ENCODE results near the gene GLT1D1.
"Not testable (repeated sequence)": the region's sequence is repeated elsewhere in the genome, so short reads cannot be mapped to it uniquely, and the experiment has no call there.

The GLT1D1 gene

DNA sequence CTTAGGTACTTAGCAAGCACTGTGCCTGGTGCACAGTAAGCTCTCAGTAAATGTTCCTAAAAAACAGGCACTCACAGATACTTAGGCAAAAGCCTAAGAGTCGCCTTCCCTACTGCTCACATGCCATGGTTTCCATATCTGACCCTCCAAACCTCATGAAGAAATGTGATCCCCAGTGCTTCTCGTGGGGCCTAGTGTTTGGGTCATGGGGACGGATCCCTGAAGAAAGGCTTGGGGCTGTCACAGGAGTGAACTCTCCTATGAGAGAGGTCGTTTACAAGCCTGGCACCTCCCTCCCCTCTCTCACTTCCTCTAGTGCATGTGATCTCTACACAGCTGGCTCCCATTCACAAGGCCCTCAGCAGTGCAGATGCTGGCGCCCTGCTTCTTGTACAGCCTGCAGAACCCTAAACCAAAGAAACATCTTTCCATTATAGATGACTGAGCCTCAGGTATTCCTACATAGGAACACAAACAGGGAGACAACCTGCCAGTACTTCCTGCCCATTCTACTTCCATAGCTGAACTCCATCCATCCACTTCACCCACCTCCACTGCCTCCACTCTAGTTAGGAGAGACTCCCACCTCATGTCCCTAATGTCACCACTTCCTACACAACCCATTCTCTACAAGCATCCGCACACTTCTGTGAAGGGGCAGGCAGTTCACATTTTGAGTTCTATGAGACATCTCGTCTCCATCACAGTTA lies 32.4 kb upstream of the GLT1D1 start:
- FAIRE-seq = no peak

GRCh38 chr12:128823216-128823915 lies 29.9 kb upstream of the GLT1D1 start:
- FAIRE-seq = no peak

- FAIRE-seq = no peak
Measured at GRCh38 chr12:128823916-128824839, 29.1 kb upstream of the GLT1D1 start, which contains the start of gene SLC15A4. SLC15A4 (minus strand) TSS chr12:128823958; CDS start chr12:128823943, 15 bp downstream.

GRCh38 chr12:128825835-128826234 lies 27.4 kb upstream of the GLT1D1 start:
- no peak for FAIRE-seq

DNA sequence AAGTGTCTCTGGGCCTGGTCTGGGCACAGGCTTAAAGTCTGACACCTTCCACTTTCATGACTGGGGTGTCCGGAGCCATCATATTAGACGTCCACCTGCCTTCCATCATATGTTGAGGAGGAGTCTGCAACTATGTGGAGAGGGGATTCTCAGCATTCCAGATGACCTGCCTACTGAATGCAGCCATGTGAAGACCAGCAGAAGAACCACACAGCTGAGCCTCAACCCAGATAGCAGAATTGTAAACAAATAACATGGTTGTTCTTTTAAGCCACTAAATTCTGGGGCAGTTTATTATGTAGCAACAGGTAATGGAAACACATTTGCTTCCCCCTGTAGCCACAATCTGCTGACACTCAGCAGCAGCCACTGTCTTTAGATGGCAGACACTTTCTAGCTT lies 25.6 kb upstream of the GLT1D1 start:
- FAIRE-seq = no peak

GRCh38 chr12:128829861-128830504 lies 23.3 kb upstream of the GLT1D1 start:
- no peak for FAIRE-seq

- FAIRE-seq = no peak
Measured at GRCh38 chr12:128830505-128830893, 22.8 kb upstream of the GLT1D1 start.

DNA sequence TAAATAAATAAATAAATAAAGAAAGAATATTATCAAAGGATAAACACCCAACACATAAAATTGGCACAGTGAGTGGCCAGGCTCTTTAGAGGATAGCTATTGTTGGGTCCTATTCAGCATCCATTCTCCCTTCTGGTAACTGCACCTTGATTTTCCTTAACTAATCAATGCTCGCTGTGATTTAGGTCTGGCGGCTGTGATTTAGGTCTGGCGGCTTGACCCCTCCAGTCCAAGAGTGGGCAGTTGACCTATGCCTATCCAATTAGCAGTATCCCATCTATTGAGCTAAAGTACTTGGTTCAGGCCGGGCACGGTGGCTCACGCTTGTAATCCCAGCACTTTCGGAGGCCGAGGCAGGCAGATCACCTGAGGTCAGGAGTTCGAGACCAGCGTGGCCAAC lies 19.9 kb upstream of the GLT1D1 start:
- FAIRE-seq = no peak

GRCh38 chr12:128839885-128840284 lies 13.4 kb upstream of the GLT1D1 start:
- FAIRE-seq = not testable (repeated sequence)

- no peak for FAIRE-seq
Measured at GRCh38 chr12:128840862-128841468, 12.3 kb upstream of the GLT1D1 start.

DNA sequence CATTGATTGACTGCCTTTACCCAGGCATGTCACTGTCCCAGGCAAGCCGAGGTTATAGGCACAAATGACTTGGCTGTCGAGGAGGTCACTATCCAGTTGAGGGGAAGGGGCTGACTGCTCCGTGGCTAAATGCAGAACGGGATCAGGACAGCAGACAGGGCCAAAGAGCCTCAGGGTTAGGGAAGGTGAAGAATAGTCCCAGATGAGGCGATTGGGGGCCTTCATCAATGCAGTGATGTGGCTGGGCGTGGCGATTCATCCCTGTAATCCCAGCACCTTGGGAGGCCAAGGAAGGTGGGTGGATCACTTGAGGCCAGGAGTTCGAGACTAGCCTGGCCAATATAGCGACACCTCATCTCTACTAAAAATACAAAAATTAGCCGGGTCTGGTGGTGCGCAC lies 10.7 kb upstream of the GLT1D1 start:
- no peak for FAIRE-seq

GRCh38 chr12:128843538-128843937 lies 9.7 kb upstream of the GLT1D1 start:
- no peak for FAIRE-seq

- FAIRE-seq = no peak
Measured at GRCh38 chr12:128844031-128844635, 9.1 kb upstream of the GLT1D1 start.

GRCh38 chr12:128846671-128847070 lies 6.6 kb upstream of the GLT1D1 start:
- not testable (repeated sequence) for FAIRE-seq

DNA sequence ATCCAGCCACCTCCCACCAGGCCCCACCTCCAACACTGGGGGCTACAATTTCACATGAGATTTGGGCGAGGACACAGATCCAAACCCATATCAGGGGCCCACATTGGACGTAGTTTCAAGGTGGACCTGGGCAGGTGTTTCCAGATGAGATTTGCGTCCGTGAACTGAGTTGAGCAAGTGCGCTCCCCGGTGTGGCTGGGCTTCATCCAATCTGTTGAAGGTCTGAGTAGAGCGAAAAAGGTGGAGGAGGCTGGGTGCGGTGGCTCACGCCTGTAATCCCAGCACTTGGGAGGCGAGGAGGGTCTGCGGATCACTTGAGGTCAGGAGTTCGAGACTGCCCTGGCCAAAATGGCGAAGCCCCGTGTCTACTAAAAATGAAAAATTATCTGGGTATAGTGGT lies 4.9 kb upstream of the GLT1D1 start:
- FAIRE-seq = no peak

GRCh38 chr12:128849806-128850205 lies 3.5 kb upstream of the GLT1D1 start:
- not testable (repeated sequence) for FAIRE-seq

DNA sequence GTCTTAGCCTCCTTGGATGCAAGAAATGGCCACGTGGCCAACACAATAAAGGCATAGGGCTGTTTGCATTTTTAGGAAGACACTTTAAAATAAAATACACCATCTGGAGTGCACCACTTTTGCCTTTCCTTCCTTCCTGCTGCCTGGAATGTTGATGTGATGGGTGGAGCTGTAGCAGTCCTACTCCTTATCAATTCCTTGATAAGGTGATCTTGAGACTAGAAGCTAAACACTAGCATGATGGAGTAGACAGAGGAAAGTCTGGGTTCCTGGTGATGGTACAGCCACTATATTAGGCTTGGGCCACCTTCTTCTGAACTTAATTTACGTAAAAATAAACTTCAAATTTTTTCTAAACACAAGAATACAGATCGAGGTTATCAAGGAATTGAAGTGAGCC lies 2.9 kb upstream of the GLT1D1 start:
- no peak for FAIRE-seq

DNA sequence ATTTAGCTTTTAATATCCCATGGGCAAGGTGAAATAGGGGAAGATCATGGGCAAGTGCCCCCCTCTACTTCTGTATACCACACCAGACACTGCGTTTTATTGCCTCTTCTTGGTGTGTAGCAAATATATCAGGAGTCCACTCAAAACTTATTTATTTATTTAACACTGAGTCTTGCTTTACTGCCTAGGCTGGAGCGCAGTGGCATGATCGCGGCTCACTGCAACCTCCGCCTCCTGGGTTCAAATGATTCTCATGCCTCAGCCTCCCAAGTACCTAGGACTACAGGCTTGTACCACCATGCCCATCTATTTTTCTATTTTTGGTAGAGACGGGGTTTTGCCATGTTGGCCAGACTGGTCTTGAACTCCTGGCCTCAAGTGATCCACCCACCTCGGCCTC lies 1.8 kb upstream of the GLT1D1 start:
- FAIRE-seq = not testable (repeated sequence)

DNA sequence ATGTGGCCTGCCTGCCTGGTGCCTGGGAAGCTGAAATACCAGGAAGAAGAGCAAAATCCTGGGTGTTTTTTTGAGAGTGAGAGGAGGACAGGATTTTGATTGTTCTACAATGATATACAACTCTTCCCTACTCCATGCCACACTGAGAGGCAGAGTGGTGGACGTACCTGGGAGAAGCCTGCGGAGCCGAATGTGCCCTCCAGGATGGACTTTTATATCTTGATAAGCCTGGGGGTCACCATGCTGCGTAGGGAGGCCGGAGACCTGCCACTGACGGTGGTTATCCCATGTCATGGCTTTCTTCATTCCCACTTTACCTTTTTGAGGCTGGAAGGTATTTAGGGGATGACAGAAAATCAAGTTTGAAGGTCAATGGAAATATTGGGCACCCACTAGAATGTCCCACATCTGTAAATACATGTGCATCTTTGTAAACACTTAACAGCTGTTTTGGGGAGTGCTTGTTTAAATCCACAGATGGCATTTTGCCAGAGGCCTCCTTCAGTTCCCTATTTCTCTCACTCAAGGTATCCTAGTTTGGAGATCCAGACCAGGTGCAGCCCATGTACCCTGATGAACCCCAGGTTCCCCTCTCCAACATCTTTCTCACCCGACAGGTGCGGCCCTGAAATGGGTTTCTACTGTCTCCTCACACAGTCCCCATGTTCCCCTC lies 1.1 kb upstream of the GLT1D1 start:
- no peak for FAIRE-seq

DNA sequence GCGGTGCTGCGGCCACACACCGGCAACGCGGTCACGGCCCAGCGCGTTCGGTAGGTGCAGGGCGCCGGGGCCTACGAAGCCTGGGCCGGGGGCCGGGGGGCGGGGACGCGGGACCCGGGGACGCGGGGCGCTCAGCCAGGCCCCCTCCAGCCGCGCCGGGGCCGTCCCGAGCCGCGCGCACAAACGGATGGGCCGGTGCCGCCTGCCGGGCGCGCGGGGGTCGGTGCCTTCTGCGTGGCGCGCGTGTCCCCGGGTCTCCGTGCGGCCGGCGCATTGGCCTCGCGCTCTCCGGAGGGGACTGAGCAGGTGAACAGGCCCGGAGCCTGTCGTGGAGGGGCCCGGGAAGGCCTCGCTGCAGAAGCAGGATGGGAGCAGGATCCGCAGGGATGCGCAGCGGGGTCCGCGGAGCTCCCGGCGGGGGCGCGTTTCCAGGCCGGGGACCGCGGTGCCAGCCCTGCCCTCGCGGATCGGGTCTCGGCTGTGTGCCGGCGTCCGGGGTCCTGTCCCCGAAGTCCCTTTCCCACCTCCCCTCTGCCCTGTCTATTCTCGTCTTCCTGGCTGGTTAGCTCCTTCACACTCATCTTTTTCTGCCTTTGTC lies 421 bp downstream of the GLT1D1 start:
- FAIRE-seq = no peak
